Measurements from ENCODE around the gene SNX10.

The SNX10 gene

DNA sequence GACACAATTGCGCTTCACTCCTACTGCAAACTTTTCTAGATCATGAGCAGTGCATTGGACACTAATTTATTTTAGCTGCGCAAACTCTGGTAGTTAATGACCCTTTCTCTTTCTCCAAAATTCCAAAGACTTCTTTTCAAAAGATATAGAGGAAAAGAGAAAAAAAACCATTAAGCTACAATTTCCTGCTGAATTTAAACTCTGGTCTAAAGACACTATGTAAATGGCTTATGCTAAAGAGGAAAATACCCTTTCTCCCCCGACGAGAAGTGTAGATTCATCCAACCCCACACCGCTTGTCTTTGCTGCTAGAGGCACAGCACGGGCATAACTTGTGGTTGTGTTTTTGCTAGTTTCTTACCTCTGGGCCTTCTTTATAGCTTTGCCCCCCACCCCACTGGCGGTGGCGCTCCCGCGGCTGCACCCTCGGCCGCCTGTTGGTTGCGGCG, 84.1 kb downstream of the SNX10 start:
- Histone ChIP-seq H3K27me3 (ENCODE audit: control insufficient read depth, insufficient read depth, low read length) (peaks cover 7% of the 10 kb centered on the region), H3K36me3 (ENCODE audit: control insufficient read depth, low read depth, low read length) (no peaks in the 10 kb centered on the region), H3K27ac (ENCODE audit: low read length) (no peak overlapping the region), H3K4me3 (ENCODE audit: low read length) (peak overlapping the region; percentile 81), H3K4me1 (ENCODE audit: control insufficient read depth, low read depth, low read length) (peaks cover 19% of the 10 kb centered on the region), H3K9me3 (ENCODE audit: control insufficient read depth, low read depth, low read length) (no peaks in the 10 kb centered on the region), H3K9ac (ENCODE audit: low read length) (peak overlapping the region; percentile 90)

DNA sequence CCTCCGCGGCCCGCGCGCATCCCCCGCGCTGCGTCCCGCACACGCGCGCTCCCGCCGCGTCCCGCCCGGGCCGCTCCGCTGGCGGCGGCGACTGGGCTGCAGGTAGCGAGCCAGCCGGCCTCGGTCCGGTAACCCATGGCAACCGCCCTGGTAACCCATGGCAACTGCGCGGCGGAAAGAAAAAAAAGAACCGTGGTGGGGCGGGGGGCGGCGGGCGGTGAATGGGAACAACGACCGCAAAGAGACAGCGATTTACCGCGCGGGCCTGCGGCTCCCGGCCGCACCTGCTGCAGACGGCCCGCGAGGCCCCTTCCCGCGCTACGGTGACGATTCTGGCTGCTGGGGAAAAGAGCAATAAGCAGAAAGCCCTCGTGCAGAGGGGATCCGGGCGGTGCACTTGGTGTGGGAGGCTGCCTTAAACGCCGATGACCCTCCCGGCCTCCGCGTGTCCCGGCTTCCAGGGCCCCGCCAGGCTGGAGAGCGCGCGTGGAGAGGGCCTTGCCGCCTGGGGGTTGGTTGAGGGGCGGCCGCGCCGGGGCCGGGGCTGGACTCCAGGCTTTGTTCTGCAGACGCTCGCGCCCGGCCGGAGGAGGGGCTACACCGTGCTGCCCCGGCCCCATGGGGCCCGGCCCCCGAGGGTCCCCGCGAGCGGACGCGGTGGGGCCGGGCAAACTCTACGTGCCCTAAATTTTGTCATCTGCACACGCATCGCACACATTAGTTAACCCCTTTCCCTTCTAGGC, 84.7 kb downstream of the SNX10 start:
- H3K27ac ChIP-seq (ENCODE audit: low read length) = no peak overlapping the region
- no peaks in the 10 kb centered on the region for H3K9me3 ChIP-seq (ENCODE audit: control insufficient read depth, low read depth, low read length)
- no peaks in the 10 kb centered on the region for H3K36me3 ChIP-seq (ENCODE audit: control insufficient read depth, low read depth, low read length)
- peaks cover 19% of the 10 kb centered on the region for H3K4me1 ChIP-seq (ENCODE audit: control insufficient read depth, low read depth, low read length)
- H3K27me3 ChIP-seq (ENCODE audit: control insufficient read depth, insufficient read depth, low read length) = peaks cover 7% of the 10 kb centered on the region
- peak overlapping the region; percentile 90 for H3K9ac ChIP-seq (ENCODE audit: low read length)
- H3K4me3 ChIP-seq (ENCODE audit: low read length) = peak overlapping the region; percentile 81

- Histone ChIP-seq H3K9me3 (ENCODE audit: control insufficient read depth, low read depth, low read length) (no peaks in the 10 kb centered on the region), H3K27ac (ENCODE audit: low read length) (no peak overlapping the region), H3K9ac (ENCODE audit: low read length) (no peak overlapping the region), H3K4me3 (ENCODE audit: low read length) (no peak overlapping the region), H3K36me3 (ENCODE audit: control insufficient read depth, low read depth, low read length) (no peaks in the 10 kb centered on the region), H3K4me1 (ENCODE audit: control insufficient read depth, low read depth, low read length) (peaks cover 19% of the 10 kb centered on the region), H3K27me3 (ENCODE audit: control insufficient read depth, insufficient read depth, low read length) (peaks cover 7% of the 10 kb centered on the region)
Observed at GRCh38 chr7:26378016-26378415, 86.4 kb downstream of the SNX10 start.

- Histone ChIP-seq H3K9ac (ENCODE audit: low read length) (no peak overlapping the region), H3K27ac (ENCODE audit: low read length) (no peak overlapping the region), H3K4me1 (ENCODE audit: control insufficient read depth, low read depth, low read length) (peaks cover 14% of the 10 kb centered on the region), H3K36me3 (ENCODE audit: control insufficient read depth, low read depth, low read length) (no peaks in the 10 kb centered on the region), H3K27me3 (ENCODE audit: control insufficient read depth, insufficient read depth, low read length) (peaks cover 7% of the 10 kb centered on the region), H3K4me3 (ENCODE audit: low read length) (no peak overlapping the region), H3K9me3 (ENCODE audit: control insufficient read depth, low read depth, low read length) (no peaks in the 10 kb centered on the region)
Observed at GRCh38 chr7:26379711-26380110, 88.0 kb downstream of the SNX10 start.

DNA sequence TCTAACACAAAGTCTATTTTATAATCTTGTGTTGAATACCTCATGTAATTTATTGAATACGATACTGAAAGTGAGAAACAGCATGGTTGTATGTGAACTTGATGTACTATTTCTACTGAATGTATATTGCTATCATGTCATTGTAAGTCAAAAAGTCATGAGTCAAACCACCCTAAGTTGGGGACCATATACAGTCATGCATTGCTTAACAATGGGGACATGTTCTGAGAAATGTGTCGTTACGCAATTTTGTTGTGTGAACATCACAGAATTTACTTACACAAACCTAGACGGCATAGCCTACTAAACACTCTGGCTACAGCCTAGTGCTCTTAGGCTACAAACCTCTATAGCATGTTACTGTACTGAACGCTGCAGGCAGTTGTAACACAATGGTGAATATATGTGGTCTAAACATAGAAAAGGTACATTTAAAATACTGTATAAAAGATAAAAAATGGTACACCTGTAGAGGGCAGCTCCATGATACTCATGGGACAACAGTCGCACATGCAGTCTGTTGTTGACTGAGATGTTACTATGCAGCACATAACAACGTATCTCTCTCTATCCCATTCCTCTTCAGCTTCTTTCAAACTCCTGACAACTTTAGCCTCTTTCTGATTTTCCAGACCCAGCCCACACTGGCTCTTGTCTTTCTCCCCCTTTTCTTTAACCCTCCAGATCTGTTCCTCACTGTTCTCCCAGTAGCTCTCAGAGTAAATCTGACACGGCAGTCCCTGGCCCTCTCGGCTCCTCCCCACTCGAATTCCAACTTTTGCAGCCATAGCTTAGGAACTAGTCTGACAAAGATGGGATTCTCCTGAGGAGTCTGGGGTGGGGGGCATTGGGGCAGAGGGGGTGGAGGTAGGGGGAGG, 90.1 kb downstream of the SNX10 start:
- H3K36me3 ChIP-seq (ENCODE audit: control insufficient read depth, low read depth, low read length) = no peaks in the 10 kb centered on the region
- no peak overlapping the region for H3K27ac ChIP-seq (ENCODE audit: low read length)
- H3K4me3 ChIP-seq (ENCODE audit: low read length) = no peak overlapping the region
- no peaks in the 10 kb centered on the region for H3K9me3 ChIP-seq (ENCODE audit: control insufficient read depth, low read depth, low read length)
- peaks cover 5% of the 10 kb centered on the region for H3K4me1 ChIP-seq (ENCODE audit: control insufficient read depth, low read depth, low read length)
- peaks cover 4% of the 10 kb centered on the region for H3K27me3 ChIP-seq (ENCODE audit: control insufficient read depth, insufficient read depth, low read length)
- no peak overlapping the region for H3K9ac ChIP-seq (ENCODE audit: low read length)

- H3K9ac ChIP-seq (ENCODE audit: low read length) = no peak overlapping the region
- no peak overlapping the region for H3K27ac ChIP-seq (ENCODE audit: low read length)
- H3K27me3 ChIP-seq (ENCODE audit: control insufficient read depth, insufficient read depth, low read length) = no peaks in the 10 kb centered on the region
- H3K9me3 ChIP-seq (ENCODE audit: control insufficient read depth, low read depth, low read length) = no peaks in the 10 kb centered on the region
- no peaks in the 10 kb centered on the region for H3K36me3 ChIP-seq (ENCODE audit: control insufficient read depth, low read depth, low read length)
- H3K4me3 ChIP-seq (ENCODE audit: low read length) = no peak overlapping the region
- peaks cover 15% of the 10 kb centered on the region for H3K4me1 ChIP-seq (ENCODE audit: control insufficient read depth, low read depth, low read length)
Observed at GRCh38 chr7:26385240-26385639, 93.6 kb downstream of the SNX10 start.

DNA sequence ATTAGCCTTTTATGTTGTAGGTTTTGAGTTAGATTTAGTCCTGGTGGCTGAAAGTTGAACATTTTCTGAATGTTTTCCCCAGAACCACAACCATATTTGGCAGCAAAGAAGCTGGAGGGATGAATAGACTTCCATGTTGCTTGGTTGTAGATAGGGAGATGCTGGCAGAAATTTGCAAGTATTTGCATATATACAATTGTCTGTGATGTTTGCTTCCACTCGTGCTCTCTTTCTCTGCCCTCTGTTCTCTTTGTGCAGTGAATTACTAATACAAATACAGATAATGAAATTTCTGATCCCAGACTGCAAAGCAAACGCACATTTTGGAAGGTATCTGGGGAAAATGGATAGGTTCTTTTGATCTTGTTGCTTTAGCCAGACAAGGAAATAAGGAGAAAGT, 96.1 kb downstream of the SNX10 start:
- Histone ChIP-seq H3K27me3 (ENCODE audit: control insufficient read depth, insufficient read depth, low read length) (no peaks in the 10 kb centered on the region), H3K4me3 (ENCODE audit: low read length) (no peak overlapping the region), H3K36me3 (ENCODE audit: control insufficient read depth, low read depth, low read length) (no peaks in the 10 kb centered on the region), H3K9me3 (ENCODE audit: control insufficient read depth, low read depth, low read length) (no peaks in the 10 kb centered on the region), H3K4me1 (ENCODE audit: control insufficient read depth, low read depth, low read length) (peaks cover 15% of the 10 kb centered on the region), H3K27ac (ENCODE audit: low read length) (no peak overlapping the region), H3K9ac (ENCODE audit: low read length) (no peak overlapping the region)

DNA sequence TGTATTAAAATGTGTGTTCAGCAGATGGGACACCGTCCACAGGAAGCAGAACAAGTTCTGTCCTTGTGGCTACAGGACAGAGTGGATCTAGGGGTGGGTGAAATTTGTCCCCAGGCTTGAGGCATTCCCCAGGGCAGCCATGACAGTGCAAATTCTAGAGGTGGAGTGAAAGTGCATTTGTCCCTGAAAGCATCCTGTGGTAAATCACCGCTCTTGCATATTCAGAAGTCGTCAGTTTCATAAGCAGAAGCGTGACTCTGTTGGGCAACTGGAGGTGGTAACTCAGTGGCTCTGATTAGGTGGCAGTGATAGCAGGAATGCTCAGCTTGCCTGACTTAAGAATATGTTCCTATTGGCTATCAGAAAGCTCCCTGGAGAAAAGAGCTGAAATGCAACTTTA, 96.6 kb downstream of the SNX10 start:
- H3K27ac ChIP-seq (ENCODE audit: low read length) = no peak overlapping the region
- H3K36me3 ChIP-seq (ENCODE audit: control insufficient read depth, low read depth, low read length) = no peaks in the 10 kb centered on the region
- no peak overlapping the region for H3K4me3 ChIP-seq (ENCODE audit: low read length)
- H3K27me3 ChIP-seq (ENCODE audit: control insufficient read depth, insufficient read depth, low read length) = no peaks in the 10 kb centered on the region
- no peaks in the 10 kb centered on the region for H3K9me3 ChIP-seq (ENCODE audit: control insufficient read depth, low read depth, low read length)
- peaks cover 15% of the 10 kb centered on the region for H3K4me1 ChIP-seq (ENCODE audit: control insufficient read depth, low read depth, low read length)
- H3K9ac ChIP-seq (ENCODE audit: low read length) = no peak overlapping the region

DNA sequence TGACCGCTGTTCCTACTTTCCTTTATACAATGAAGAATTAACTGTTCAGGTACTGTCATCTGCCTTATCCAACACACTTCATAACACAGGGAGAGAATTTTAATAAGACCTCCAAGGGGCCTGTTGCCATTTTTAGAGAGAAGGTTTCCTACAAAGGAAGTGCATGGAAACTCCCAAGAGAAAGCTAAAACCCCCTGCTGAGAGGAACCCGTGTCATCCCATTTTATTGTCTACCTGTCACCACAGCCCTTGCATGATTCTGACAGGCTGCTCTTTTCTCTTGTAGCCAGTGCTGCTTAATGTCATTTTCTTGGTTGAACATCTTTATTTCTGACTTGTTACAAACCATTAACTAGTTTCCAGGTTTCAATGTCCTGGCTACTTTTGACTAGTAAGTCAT, 98.4 kb downstream of the SNX10 start:
- Histone ChIP-seq H3K36me3 (ENCODE audit: control insufficient read depth, low read depth, low read length) (no peaks in the 10 kb centered on the region), H3K4me1 (ENCODE audit: control insufficient read depth, low read depth, low read length) (peaks cover 15% of the 10 kb centered on the region), H3K9ac (ENCODE audit: low read length) (no peak overlapping the region), H3K27me3 (ENCODE audit: control insufficient read depth, insufficient read depth, low read length) (no peaks in the 10 kb centered on the region), H3K27ac (ENCODE audit: low read length) (no peak overlapping the region), H3K9me3 (ENCODE audit: control insufficient read depth, low read depth, low read length) (no peaks in the 10 kb centered on the region), H3K4me3 (ENCODE audit: low read length) (no peak overlapping the region)

GRCh38 chr7:26393818-26394217, 102.2 kb downstream of the SNX10 start:
- Histone ChIP-seq H3K9ac (ENCODE audit: low read length) (no peak overlapping the region), H3K9me3 (ENCODE audit: control insufficient read depth, low read depth, low read length) (no peaks in the 10 kb centered on the region), H3K4me3 (ENCODE audit: low read length) (no peak overlapping the region), H3K36me3 (ENCODE audit: control insufficient read depth, low read depth, low read length) (no peaks in the 10 kb centered on the region), H3K27me3 (ENCODE audit: control insufficient read depth, insufficient read depth, low read length) (no peaks in the 10 kb centered on the region), H3K27ac (ENCODE audit: low read length) (no peak overlapping the region), H3K4me1 (ENCODE audit: control insufficient read depth, low read depth, low read length) (peaks cover 3% of the 10 kb centered on the region)

DNA sequence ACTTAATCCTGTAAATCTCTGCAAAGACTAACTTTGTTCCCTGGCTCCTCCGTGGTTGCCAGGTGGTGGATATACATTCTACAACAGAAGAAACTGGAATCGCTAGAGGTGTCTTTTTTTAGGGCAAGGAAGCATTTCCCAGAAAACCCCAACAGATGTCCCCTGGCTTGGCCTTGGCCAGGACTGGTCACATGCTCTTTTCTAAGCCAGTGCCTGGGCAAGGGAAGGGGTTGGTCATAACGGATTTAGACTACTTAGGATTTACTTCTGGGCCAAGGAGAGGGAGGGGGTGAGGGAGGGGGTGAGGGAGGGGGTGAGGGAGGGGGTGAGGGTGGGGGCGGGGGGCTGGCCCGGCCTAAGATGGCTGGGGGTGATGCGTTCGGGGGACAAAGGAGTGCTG, 105.7 kb downstream of the SNX10 start:
- Histone ChIP-seq H3K9me3 (ENCODE audit: control insufficient read depth, low read depth, low read length) (no peaks in the 10 kb centered on the region), H3K4me1 (ENCODE audit: control insufficient read depth, low read depth, low read length) (peaks cover 9% of the 10 kb centered on the region), H3K36me3 (ENCODE audit: control insufficient read depth, low read depth, low read length) (no peaks in the 10 kb centered on the region), H3K9ac (ENCODE audit: low read length) (no peak overlapping the region), H3K27me3 (ENCODE audit: control insufficient read depth, insufficient read depth, low read length) (no peaks in the 10 kb centered on the region), H3K27ac (ENCODE audit: low read length) (no peak overlapping the region), H3K4me3 (ENCODE audit: low read length) (no peak overlapping the region)
